Stimulated activated CD4-positive, alpha-beta T cell treated with anti-CD3 and anti-CD28 coated beads, Interleukin-1b, Interleukin-23, amount 100 ng/mL, for 4 hours (primary cell): ENCODE results near the gene SLA2.
A peak's percentile ranks its signal among the peaks of the same experiment; 100 is the strongest.
"Not testable (repeated sequence)": the region's sequence is repeated elsewhere in the genome, so short reads cannot be mapped to it uniquely, and the experiment has no call there.

Source experiments
- DNase-seq, 2 donors: peaks; one replicate each; pipeline ENCODE4 v3.0.0-alpha.2; 2020; ENCODE audit warnings: low read depth in 2 of 2

Gene SLA2

DNA sequence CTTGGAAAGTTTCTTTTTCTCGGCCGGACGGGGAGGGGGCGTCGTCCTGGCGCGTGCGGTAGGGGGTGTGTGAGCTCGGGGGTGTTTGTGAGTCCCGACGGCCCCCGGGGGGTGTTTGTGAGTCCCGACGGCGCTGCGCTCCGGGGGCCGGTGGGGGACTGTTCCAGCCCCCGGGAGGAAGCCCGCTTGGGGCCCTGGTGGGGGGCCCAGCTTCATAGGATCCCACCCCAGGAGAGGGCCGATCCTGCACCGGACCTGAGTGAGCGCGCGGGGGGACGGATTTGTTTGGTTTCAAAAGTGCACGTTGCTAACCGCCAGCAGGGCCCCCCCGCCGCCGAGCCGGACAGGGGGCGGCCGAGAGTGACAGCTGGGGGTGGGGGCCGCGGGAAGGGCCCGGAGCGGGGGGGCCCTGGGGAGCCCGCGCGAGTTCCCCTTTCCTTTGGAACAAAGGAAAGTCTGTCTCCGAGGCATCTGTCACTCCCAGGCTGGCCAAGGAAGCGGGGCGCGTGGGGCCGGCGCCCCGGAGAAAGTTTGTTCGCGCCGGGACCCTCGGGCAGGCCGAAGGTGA, 72.1 kb downstream of the SLA2 start:
- DNase-seq, result peak in 1 of 2 donors; percentile 40

- DNase-seq, result peak; percentile 86 to 87
Observed at GRCh38 chr20:36573103-36573797, 72.7 kb downstream of the SLA2 start, which contains the start of gene TGIF2. Gene TGIF2, plus strand, starts transcription at chr20:36573597. Its CDS starts 5,178 bp downstream, at chr20:36578775.

DNA sequence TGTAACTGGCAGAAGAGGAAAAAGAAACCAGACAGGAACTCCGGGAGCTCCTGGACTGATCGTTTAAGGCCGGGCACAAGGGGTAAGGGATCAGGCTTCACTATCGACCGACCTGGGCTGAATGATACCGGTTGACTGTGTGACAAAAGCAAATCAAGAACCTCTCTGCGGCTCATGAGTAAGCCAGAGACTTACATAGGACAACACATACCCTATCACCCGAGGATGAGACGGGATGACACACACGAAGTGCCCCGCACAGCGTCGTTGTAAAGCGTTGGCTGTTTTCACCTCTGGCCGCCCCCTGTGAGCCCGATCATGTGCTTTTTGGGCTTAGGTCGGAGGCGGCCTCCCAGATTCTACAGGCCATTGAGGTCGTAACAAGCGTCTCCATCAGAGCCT, 73.3 kb downstream of the SLA2 start:
- peak; percentile 49 to 58 for DNase-seq

DNA sequence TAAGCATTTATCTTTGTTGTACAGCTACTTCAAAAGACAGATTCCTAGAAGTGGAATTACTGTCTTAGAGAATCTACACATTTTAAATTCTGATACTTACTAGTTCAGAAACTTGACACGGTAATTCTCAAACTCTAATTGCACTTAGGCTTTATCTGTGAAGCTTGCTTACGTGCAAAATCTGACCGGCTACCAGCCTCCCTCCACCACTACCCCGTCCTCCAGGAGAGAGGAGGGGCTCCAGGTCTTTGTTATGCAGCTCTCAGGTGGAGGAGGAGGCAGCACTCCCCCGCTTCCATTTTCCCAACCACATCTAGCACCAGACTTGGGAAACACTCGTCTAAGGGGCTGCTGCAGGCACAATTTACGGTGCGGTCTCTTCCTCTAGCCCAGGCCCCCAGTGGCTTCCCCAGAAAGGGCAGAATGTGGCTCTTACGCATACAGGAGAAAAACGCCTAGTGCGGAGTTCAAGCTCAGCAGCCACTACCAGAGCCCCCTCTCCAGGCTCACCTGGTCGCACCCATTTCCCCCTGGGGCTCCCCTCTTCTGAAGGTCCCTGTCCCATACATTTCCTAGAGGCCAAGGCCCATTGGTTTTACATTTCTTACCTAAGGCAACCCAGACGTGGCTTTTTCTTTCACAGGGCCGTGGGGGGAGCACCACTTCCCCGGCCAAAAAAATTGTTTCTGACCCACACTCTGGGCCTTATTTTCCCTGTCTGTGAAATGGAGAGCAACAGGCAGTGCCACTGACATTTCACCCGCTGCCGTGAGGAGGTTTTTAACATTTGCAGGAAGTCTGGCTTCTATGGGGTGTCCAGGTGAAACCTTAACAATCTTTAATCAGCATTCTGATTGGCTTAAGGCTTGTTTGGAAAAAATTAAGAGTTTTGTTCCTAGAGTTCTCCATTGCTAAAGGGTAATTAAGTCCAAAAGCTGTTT, 74.2 kb downstream of the SLA2 start:
- DNase-seq, result no peak

- no peak for DNase-seq
Observed at GRCh38 chr20:36569847-36570429, 76.1 kb downstream of the SLA2 start.

DNA sequence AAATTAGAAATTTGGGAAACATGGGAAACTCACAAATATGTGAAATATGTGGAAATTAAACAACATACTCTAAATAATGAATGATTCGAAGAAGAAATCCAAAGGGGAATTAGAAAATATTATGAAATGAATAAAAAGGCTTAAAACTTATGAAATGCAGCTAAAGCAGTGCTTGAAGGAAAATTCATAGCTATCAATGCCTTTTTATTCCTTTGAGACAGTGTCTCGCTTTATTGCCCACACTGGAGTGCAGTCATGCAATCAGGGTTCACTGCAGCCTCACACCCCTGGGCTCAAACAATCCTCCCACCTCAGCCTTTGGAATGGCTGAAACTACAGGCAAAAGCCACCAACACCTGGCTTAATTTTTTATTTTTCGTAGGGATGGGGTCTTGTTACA, 80.5 kb downstream of the SLA2 start:
- DNase-seq, result no peak

DNA sequence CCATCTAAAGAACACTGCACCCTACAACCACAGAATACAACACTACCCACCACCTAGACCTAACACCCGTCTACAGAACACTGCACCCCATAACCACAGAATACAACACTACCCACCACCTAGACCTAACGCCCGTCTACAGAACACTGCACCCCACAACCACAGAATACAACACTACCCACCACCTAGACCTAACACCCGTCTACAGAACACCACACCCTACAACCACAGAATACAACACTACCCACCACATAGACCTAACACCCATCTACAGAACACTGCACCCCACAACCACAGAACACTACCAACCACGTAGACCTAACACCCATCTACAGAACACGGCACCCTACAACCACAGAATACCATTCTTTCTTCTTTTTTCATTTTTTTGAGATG, 81.3 kb downstream of the SLA2 start:
- DNase-seq, result not testable (repeated sequence)

DNA sequence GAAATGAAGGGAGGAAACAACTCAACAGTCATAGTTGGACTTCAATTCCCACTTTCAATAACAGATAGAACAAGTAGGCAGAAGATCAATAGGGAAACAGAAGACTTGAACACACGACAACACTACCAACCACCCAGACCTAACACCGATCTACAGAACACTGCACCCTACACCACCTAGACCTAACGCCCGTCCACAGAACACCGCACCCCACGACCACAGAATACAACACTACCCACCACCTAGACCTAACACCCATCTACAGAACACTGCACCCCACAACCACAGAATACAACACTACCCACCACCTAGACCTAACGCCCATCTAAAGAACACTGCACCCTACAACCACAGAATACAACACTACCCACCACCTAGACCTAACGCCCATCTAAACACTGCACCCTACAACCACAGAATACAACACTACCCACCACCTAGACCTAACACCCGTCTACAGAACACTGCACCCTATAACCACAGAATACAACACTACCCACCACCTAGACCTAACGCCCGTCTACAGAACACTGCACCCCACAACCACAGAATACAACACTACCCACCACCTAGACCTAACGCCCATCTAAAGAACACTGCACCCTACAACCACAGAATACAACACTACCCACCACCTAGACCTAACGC, 81.8 kb downstream of the SLA2 start:
- not testable (repeated sequence) for DNase-seq

- no peak for DNase-seq
Observed at GRCh38 chr20:36563374-36563773, 82.6 kb downstream of the SLA2 start.

- no peak for DNase-seq
Observed at GRCh38 chr20:36562724-36563123, 83.3 kb downstream of the SLA2 start.
